GM19023 (cell line): Measurements from ENCODE around the gene NUDT16.
A peak's percentile ranks its signal among the peaks of the same experiment; 100 is the strongest.

Source experiments
- ATAC-seq: cut with Tn5 transposase; IDR thresholded peaks from one replicate; pipeline ENCODE4 v1.9.1; 2021; ENCODE audit warnings: mild to moderate bottlenecking, moderate library complexity; ENCODE audit not compliant: unreplicated experiment

NUDT16 gene

DNA sequence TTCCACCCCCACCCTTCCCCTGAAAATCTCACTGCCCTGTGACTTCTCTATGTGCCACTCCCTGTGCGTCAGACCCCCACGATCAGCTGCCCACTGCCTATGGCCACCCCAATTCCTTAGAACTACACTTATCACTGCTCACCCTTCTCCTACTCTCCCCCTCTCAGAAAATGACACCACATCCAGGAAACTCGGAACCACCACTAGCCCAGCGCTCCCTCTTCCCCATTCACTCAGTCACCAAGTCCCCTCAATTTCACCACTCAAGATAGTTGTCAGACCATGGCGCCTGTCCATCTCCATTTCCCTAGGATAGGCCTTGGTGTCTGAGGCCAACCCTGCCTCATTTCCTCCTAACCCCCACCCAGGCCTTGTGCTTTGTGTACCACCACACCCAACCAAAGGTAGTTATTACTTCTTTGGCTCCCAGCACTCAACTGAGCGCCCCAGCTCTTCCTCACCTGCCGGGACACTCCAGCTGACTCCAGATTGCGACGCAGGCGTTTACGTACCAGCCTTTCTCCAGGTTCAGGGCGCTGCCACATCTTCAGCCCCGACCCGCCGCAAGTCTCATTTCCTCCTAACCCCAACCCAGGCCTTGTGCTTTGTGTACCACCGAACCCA, 641 bp upstream of the NUDT16 start:
- peak; percentile 11 for ATAC-seq

DNA sequence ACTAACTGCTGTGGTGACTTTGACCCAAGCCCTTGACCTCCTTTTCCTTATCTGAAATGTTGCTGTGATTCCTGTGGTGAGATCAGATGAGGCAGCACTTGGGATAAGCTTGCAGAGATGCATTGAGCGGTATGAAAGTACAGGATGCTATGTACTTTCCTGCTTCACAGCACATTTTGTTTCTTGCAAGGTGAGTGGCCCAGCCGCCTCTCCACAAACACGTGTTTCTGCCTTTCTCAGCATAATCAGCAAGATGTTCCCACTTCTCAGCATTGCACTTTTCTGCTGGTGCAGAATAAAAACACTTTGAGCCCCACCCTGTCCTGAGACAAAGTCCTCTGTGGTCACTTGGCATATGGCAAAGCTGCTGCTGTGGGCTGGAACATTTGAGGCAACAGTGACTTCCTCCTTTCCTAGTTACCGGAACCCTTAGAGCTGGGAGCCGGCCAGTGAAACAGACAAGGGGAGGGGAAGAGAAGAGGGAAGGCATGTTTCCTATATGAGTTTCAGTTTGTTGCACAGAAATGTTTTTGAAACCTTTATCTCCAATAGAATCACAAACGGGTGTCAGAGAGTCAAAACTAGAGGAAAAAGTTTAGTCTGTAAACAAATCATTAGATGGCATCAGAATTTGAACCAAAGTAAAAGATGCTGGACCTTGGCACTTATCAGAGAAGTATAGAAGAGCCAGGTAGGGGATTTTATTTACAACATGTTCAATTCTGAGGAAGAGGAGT, 5.0 kb downstream of the NUDT16 start:
- no peak for ATAC-seq

DNA sequence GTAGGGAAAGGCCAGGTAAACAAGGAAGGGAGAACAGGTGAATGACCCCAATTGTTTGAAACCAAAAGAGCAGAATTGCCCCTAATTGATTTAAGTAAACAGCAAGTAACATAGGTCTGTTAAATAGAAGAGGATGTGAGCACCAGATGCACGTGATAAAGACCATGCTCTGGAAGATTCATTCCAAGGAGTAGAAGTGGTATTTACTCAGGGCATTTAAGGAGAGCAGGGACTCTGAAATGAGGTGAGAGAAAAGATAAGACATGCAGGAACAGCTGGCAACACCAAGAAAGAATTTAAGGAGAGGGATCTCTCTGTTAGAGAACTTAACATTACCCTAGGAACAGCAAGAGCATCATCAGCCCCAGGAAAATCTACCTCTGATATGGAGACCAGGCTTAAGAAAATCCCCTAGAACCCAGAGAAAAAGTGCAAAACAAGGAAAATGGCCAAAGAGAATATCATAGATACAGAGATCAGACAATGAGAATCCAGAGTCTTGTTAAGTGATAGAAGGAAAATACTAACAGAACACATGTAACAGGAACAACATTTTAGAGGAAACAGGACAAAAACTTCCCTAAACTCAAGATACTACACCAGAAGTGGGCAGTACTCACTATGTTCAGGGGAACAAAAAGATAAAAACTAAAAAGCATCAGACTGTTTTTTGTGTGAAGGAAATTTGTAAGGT, 6.4 kb downstream of the NUDT16 start:
- ATAC-seq, result no peak

DNA sequence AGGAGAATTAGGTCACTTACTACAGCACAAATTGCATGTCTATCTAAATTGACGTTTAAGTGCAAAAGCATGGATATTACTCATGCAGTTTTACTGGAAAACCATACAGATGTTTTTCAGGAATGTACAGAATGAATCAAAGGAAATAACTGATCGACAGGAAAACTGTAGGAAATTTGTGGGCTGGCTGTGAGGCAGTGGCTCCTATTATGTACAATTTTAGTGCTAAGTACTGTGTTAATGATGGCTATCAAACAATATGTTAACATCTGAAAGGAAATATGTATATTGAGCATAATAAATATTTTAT, 6.9 kb downstream of the NUDT16 start:
- no peak for ATAC-seq

DNA sequence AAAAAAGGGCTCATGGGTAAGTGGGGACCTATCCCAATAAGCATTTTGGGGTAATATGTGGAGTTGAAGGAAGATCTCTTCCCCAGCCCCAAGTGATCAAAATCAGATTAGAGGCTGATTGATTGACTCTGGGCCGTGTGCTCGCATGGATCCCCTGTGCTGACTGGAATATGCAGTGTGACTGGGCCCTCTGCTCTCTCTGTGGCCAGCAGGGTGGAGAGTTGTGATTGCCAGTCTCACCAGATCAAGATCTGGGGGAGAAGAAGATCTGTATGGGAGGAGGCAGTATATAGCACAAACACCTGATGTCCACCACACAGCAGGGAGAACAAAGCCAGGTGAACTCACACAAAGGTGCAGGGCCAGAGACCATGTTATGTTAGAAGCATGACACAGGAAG, 8.8 kb downstream of the NUDT16 start:
- no peak for ATAC-seq

DNA sequence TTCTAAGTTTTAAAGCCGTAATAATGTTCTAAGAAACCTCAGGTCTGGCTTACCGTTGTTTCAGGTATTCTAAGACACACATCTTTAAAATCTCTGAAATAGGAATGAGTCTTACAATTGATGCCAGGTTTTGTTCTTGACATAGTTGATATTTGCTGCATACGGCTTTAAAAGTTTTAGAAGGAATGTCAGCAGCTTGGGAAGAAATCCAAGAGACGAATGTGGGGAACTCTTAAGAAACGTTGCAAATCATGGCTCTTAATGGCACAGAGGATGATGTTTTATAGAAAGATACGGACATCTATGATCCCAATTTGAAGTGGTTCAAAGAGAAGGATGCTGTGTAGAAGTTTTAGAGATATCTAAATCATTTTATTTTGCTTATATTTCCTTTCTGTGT, 11.5 kb downstream of the NUDT16 start:
- no peak for ATAC-seq

DNA sequence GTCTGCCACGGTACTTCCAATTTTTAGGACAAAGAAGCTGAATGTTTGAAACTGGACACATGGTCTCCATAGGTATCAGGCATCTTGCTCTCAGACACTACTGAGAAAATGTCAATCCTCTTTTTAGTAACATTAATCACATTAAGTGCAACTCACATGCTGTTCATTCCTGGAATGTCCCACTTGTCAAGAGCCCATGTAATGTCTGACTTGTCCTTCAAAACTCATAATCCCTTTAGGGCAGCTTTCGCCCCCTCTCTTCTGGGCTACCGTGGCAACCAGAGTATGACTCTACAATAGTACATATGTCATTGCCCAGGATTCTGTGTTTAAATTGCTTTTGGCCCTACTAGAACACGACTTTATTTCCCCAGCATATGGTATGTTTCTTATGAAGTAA, 12.3 kb downstream of the NUDT16 start:
- ATAC-seq, result no peak

DNA sequence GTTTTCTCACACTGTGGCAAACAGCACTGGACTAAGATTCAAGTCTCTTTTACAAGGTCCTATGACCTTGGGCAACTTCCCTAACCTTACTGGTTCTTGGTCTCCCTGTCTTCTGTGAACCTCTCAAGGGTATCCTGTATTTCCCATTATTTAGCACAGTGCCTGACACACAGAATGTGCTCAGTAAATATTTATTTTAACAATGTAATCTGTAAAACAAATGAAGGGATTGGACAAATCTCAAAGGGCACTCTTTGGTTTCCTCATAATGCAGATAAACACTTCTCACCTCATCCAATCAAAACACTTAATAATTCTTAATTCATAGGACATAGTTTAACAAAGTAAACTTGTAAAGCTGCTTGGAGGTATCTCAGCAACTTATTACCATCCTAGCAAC, 12.8 kb downstream of the NUDT16 start:
- ATAC-seq, result no peak

DNA sequence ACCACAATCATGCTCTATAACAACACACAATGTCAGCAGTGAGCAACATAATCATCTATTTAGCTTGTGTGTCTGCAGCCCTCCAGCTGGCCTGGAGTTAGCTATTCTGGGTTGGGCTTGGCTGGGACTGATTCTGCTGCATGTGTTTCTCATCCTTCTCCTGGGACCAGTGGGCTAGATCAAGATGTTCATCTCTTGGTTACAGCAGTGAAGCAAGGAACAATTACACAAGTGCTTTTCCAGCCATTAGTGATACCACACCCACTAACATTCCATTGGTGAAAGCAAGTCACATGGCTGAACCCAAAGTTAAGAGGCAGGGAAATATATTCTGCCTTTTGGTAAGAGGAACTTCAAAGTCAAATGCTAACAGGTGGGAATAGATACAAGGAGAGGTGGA, 14.6 kb downstream of the NUDT16 start:
- ATAC-seq, result no peak

DNA sequence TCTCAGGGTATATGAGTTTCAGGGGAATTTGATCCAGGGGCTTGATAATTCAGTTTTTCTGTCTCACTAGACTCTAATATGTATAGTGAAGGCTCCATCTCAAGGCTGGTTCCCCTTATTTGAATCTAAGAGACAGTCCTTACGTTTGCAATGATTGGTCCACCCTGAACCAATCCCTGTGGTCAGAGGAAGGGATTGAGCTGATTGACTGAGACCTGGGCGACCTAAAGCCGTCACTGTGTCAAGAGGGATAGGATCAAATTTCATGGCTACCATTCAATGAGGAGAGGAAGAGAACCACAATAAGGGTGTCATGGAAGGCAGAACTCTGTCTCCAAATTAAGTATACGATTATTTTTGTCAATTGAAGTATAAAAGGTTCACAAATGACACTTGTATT, 16.3 kb downstream of the NUDT16 start:
- no peak for ATAC-seq

DNA sequence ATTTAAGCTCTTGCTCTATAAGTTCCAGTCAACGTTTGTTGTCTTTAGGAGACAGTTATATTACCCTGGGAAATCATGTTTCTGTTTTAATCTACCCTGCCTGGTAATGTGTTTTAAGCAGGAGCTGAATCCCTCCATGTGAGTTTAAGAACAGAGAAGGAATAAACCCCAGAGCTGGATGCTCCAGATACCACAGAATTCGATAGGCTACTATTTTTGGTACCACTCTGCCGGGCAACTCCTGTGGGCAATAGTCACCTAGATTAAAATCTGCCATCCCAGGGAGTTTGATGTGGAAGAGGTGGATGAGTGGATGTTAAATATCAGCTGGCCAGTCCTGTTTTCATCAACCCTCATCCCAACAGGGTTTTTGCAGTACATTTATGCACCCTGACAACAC, 20.4 kb downstream of the NUDT16 start:
- ATAC-seq, result no peak

DNA sequence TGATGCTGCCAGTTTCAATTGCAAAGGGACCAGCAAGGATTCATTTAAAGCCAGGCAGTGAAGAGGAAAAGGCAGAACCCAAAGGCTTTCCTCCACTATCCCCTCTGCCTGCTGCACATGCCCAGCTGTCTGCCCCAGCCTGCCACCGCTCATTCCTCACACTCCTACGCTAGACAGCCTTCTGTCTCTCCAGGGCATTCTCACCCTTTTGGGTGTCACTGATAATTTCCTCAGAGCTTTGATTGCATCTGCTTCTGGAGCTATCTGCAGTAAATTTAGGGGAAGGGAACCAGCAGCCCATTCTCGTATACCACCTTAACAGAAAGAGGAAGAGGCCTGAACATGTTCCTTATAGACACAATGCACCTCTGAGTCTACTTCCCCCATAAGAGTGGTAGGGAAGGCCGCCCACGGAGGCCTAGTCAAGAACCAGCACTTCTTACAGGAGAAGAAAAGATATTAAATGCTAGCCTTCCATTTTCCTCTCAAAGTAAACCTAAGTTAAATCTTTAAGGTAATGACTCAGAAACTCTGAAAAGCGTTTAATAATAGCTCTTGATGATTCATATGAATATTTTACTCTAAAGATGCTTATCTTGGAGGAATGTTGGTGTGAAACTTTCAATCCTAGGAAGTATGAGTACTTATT, 20.9 kb downstream of the NUDT16 start:
- no peak for ATAC-seq

DNA sequence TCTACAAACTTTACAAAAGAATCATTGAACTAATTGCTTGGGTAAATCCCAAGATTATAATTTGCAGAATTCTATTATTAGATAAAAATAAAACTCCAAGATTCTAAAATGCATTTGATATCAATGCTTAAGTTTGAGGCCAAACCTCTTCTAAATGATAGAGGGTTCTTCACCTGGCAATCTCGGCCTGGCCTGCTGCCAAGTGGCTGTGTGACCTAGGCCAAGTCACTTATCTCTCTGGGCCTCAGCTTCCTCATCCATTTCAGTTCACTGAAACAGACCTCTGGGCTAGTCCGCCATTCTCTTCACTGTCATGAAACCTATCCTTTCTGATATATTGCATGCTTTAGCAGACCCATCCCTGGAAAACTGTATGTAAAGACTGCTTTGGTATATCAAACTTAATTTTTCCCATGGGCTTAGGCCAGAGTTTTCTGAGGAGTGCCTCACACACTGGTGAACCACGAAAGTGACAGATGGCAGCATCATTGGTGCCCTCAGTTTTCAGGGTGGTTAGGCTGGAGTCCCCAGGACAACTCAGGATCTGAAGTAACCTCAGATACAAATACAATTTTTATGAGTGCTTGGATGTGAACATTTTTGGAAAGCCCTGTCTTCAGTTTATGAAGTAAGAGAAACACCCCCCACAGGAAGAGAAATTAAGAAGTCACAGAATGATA, 21.8 kb downstream of the NUDT16 start:
- ATAC-seq, result no peak

DNA sequence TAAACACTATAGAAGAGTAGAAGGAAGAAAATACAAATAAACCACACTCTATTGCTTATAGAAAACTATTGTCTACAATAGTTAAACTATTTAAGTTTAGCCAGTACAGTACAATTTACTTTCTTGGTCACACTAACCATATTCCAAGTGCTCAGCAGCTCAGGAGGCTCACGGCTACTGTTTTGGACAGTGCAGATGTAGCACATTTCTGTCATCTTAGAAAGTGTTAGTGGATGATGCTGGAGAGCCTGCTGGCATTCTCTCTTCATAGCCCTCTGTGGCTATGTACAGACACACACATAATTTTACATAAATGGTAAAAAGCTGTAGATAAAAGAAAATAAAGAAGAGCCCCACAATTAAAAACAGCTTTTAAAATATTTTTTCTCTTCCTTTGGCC, 23.8 kb downstream of the NUDT16 start:
- no peak for ATAC-seq

DNA sequence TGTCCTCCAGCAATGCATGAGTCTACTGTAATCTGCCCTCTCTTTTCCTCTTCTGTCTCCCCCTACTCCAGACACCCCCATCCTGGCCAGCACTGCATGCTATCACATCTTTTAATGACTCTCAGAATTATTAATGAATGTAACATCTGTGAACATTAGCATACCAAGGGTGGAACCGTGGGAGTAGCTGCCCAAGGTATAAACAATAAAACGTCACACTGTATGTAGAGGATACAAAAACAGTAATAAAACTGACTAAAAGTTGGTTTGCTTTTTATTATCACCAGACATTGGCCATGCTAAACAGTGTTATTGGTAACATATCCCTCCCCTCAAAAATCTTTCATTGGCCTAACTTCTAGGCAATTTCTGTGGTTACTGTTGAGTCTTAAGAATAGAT, 24.7 kb downstream of the NUDT16 start:
- ATAC-seq, result no peak

DNA sequence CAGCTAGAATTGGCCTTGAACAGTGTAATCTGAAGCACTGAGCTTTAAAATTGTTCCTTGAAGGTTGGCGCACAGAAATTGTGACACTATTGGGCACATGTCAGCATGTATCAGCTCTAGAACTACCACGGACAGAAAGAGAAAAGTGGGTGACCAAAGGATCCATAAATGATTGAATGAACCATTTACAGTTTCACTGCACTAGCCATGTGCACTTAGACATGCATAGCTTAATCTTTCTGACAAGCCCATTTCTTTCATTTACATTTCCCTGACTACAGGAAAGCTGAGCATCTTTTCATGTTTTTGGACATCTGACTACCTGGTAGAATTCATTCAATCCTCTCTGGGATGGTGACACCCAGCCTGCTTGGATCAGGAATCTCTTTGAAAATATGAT, 36.2 kb downstream of the NUDT16 start:
- no peak for ATAC-seq

DNA sequence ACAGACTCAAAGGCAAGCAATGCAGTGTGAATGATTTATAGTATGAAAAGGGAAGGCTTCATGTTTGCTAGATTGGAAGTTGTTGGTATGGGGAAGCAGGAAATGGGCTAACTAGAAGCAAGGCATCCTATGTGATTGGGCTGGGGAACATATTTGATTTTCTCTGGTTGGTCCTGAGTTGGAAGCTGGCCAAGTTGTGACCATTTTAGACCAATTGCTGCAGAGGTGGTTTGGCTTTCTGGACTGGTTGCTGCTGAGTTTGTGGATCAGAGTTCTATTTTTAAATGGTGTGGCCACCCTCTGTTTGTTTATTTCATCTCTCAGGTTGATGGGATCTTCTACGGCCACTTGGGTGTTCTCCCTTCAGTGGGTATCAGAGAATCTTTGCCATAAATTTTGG, 39.7 kb downstream of the NUDT16 start:
- no peak for ATAC-seq

DNA sequence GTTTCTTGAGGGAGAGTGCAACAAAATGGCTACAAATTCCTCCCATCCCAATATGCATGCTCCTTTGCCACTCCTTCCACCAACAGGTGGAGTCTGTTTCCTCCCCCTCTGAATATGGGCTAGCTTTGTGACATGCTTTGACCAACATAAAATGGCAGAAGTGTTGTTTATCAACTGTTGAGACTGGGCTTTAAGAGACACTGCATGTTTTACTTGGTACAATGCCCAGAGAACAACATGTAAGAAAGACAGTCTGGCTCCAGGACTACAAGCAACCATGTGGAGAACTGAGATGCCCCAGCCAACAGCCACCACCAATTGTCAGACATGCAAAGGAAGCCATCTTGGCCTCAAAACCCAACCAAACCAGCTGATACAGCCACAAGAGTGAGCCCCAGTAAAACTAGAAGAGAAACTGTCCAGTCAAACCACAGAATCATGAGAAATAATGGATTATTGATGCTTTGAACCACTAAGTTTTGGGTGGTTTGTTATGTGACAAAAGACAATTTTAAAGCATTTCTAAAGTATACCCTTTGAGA, 40.5 kb downstream of the NUDT16 start:
- ATAC-seq, result no peak

DNA sequence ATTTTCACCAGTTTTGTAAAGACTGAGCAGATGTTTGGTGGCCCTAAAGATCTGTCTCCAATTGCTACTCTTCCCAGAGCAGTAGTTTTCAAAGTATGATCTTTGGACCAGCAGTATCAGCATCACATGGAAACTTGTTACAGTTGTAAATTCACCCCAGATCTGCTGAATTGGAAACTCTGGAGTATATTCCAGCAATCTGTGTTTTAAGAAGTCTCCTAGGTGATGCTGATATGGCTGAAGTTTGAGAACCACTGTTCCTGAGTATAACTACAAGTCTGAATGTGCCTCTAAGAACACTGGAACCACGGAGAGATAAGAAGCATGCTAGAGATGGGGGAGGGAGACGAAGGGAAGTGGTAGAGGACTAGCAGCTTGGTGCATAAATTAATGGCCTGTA, 45.7 kb downstream of the NUDT16 start:
- ATAC-seq, result no peak

DNA sequence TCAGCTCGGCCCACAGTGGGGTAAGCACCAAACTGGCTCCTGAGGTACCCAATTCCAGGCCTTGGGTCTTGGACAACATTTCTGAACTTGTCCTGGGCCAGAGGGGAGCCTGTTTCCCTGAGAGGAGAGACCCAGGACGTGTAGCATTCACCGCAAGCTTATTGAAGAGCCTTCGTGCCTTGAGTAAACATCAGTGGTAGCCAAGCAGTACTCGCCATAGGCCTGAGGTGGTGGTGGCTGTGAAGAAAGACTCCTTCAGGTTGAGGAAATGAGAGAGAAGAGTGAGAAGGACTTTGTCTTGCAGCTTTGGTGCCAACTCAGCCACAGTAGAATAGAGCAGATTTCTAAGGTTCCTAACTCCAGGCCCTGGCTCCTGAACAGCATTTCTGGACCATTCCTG, 50.2 kb downstream of the NUDT16 start:
- ATAC-seq, result no peak

DNA sequence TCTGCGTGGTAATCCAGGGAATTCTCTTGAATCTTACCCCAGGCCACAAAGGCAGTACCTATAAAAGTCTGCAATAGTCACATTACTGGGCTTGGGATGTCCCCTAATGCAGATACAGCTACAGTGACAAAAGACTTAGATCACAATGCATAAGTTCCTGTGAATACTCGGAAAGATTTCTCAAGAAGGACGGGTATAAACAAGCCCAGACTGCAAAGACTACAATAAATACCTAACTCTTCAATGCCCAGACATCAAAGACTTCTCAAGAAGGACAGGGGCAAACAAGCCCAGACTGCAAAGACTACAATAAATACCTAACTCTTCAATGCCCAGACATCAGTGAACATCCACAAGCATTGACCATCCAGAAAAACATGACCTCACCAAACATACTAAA, 50.9 kb downstream of the NUDT16 start:
- no peak for ATAC-seq
